Kidney (tissue), 14 donors: Measurements from ENCODE around the gene ADCYAP1. TPM values are rescaled to one million over a fixed set of nuclear protein-coding genes. Genes with fewer than 3 reads are reported as not detected.
"Not testable (repeated sequence)": the region's sequence is repeated elsewhere in the genome, so short reads cannot be mapped to it uniquely, and the experiment has no call there.

ENCODE experiments used
- DNase-seq, 5 donors: peaks; one replicate each; pipeline ENCODE4 v3.0.0-alpha.2; 2013 to 2020
- FAIRE-seq: peaks from 2 replicates; lab custom pipeline; 2012; peaks lifted over from hg19 to GRCh38; lab: Jason Lieb, UNC
- H3K27ac ChIP-seq, 2 donors: one replicate each; pipeline ENCODE4 v1.7.0; 2013; ENCODE audit warnings: low read depth in 2 of 2, low read length in 2 of 2, inconsistent platforms in 1 of 2
- H3K27me3 ChIP-seq: one replicate; pipeline ENCODE4 v1.7.1; 2013; ENCODE audit warnings: low read length, inconsistent platforms; ENCODE audit not compliant: control insufficient read depth, insufficient read depth
- H3K36me3 ChIP-seq, 3 donors: one replicate each; pipeline versions ENCODE4 v1.7.0 to v1.7.1; 2013; ENCODE audit warnings: low read length in 3 of 3, control low read depth in 1 of 3, inconsistent platforms in 1 of 3; ENCODE audit not compliant: insufficient read depth in 3 of 3, control insufficient read depth in 2 of 3
- H3K4me1 ChIP-seq, 3 donors: one replicate each; pipeline versions ENCODE4 v1.7.0 to v1.7.1; 2013; ENCODE audit warnings: low read length in 3 of 3, inconsistent platforms in 1 of 3, low read depth in 1 of 3; ENCODE audit not compliant: control insufficient read depth in 2 of 3, insufficient read depth in 2 of 3
- H3K4me3 ChIP-seq, 3 donors: one replicate each; pipeline versions ENCODE4 v1.7.0 to v1.8.1; 2013; ENCODE audit warnings: low read length in 3 of 3, control low read depth in 1 of 3, inconsistent platforms in 1 of 3
- H3K9ac ChIP-seq, 3 donors: one replicate each; pipeline versions ENCODE4 v1.7.0 to v1.7.1; 2013; ENCODE audit warnings: low read length in 3 of 3, control low read depth in 1 of 3, inconsistent platforms in 1 of 3
- H3K9me3 ChIP-seq, 3 donors: one replicate each; pipeline versions ENCODE4 v1.7.0 to v1.7.1; 2013; ENCODE audit warnings: low read length in 3 of 3, control low read depth in 1 of 3, inconsistent platforms in 1 of 3; ENCODE audit not compliant: control insufficient read depth in 2 of 3, insufficient read depth in 1 of 3
- intact Hi-C: fragments of 100-400 bp; cut with DNase I; formaldehyde crosslinking; loops from one replicate; pipeline ENCODE4 v1.11.1; 2022
- polyA plus RNA-seq: library from polyadenylated mRNA; stranded (reverse); fragments of 350-450 nt; fragmentation: Illumina TruSeq; extraction: RNeasy Lipid Tissue Mini Kit (QIAGEN cat#74804); gene quantifications from one replicate; pipeline ENCODE4 v1.2.3, GENCODE V29; 2014; ENCODE audit warnings: low read depth, low replicate concordance; ENCODE audit not compliant: insufficient read depth
- total RNA-seq: library from RNA; stranded (reverse); fragmentation: NEBNext Ultra II Directional; extraction: Animal tissue kit (Norgen Biotek cat#: 25700); gene quantifications from one replicate; pipeline ENCODE4 v1.2.1, GENCODE V29; 2021
- TF ChIP-seq, protein P1 (sequence below): IDR thresholded peaks from 3 replicates; pipeline ENCODE4 v1.5.1; 2012; ENCODE audit warnings: mild to moderate bottlenecking, moderate library complexity, borderline replicate concordance; ENCODE audit not compliant: insufficient read depth; ENCODE audit errors: extremely low read depth
- donor health status: control.
- donor health status: control.
- donor health status: control.
- donor health status: control.
- donor health status: control.
- donor health status: DM: yes; HTN: yes; CAD: no.
- donor health status: Normal renal cell carcinoma (clear cell type).

Gene ADCYAP1
- total and polyA plus RNA-seq, 2 donors from 2014 or later = 1.8 to 11.1 TPM

- Histone ChIP-seq H3K9ac (no peak overlapping the region), H3K4me3 (no peak overlapping the region), H3K27ac (no peak overlapping the region), H3K9me3 (no peaks in the 10 kb centered on the region), H3K27me3 (no peaks in the 10 kb centered on the region), H3K36me3 (no peaks in the 10 kb centered on the region), H3K4me1 (no peaks in the 10 kb centered on the region)
- intact Hi-C loops = loop anchor here (10.0 kb wide), 1 partner anchor 1668 kb away; no protein-coding TSS in a partner anchor
- no peak for DNase-seq
- FAIRE-seq = no peak
- TF ChIP-seq, protein P1, sequence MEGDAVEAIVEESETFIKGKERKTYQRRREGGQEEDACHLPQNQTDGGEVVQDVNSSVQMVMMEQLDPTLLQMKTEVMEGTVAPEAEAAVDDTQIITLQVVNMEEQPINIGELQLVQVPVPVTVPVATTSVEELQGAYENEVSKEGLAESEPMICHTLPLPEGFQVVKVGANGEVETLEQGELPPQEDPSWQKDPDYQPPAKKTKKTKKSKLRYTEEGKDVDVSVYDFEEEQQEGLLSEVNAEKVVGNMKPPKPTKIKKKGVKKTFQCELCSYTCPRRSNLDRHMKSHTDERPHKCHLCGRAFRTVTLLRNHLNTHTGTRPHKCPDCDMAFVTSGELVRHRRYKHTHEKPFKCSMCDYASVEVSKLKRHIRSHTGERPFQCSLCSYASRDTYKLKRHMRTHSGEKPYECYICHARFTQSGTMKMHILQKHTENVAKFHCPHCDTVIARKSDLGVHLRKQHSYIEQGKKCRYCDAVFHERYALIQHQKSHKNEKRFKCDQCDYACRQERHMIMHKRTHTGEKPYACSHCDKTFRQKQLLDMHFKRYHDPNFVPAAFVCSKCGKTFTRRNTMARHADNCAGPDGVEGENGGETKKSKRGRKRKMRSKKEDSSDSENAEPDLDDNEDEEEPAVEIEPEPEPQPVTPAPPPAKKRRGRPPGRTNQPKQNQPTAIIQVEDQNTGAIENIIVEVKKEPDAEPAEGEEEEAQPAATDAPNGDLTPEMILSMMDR = no peak
Measured at GRCh38 chr18:867257-867656, 37.4 kb upstream of the ADCYAP1 start.

DNA sequence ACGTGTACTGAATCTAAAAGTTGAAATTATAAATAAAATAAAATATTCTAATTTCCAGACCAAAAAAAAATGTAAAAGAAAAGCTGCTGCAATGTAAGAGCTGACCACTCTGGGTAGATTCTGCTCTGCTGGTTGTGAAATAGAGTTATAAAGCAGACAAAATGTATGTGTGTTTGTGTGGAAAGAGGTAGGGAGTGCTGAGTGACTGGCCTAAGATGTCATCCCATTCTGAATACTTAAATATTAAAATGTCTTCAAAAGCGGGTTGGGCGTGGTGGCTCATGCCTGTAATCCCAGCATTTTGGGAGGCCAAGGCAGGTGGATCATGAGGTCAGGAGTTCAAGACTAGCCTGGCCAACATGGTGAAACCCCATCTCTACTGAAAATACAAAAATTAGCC, 31.2 kb upstream of the ADCYAP1 start:
- H3K9me3 ChIP-seq, H3K36me3 ChIP-seq, H3K27me3 ChIP-seq, FAIRE-seq, H3K27ac ChIP-seq, H3K9ac ChIP-seq, H3K4me3 ChIP-seq, H3K4me1 ChIP-seq, intact Hi-C loops, DNase-seq: not testable (repeated sequence)

- no peaks in the 10 kb centered on the region for H3K4me1 ChIP-seq
- H3K4me3 ChIP-seq = no peak overlapping the region
- DNase-seq (no peak), FAIRE-seq (no peak)
- intact Hi-C loops = no loop called here
- H3K36me3 ChIP-seq = no peaks in the 10 kb centered on the region
- no peak overlapping the region for H3K27ac ChIP-seq
- H3K9me3 ChIP-seq = no peaks in the 10 kb centered on the region
- no peak overlapping the region for H3K9ac ChIP-seq
- TF ChIP-seq, protein P1 = no peak
- no peaks in the 10 kb centered on the region for H3K27me3 ChIP-seq
Measured at GRCh38 chr18:875912-876311, 28.8 kb upstream of the ADCYAP1 start.

GRCh38 chr18:877238-877637, 27.4 kb upstream of the ADCYAP1 start:
- TF ChIP-seq, protein P1 = no peak
- Histone ChIP-seq H3K9ac (no peak overlapping the region), H3K27ac (no peak overlapping the region), H3K4me1 (no peaks in the 10 kb centered on the region), H3K4me3 (no peak overlapping the region), H3K36me3 (no peaks in the 10 kb centered on the region), H3K9me3 (no peaks in the 10 kb centered on the region), H3K27me3 (no peaks in the 10 kb centered on the region)
- FAIRE-seq (no peak), DNase-seq (no peak)
- intact Hi-C loops = no loop called here
